VCaP (cell line): ENCODE results near the gene KIAA1549.
A peak's percentile ranks its signal among the peaks of the same experiment; 100 is the strongest.
"Not testable (repeated sequence)": the region's sequence is repeated elsewhere in the genome, so short reads cannot be mapped to it uniquely, and the experiment has no call there.

Experiments used
- H3K27ac ChIP-seq: fragments of 450-650 bp; 2 replicates; pipeline ENCODE4 v1.5.1; 2017
- TF ChIP-seq, protein P1 (sequence below): fragments of 450-650 bp; conservative IDR thresholded peaks from 2 replicates; pipeline ENCODE4 v1.5.1; 2017; ENCODE audit warnings: mild to moderate bottlenecking, moderate library complexity

The KIAA1549 gene

DNA sequence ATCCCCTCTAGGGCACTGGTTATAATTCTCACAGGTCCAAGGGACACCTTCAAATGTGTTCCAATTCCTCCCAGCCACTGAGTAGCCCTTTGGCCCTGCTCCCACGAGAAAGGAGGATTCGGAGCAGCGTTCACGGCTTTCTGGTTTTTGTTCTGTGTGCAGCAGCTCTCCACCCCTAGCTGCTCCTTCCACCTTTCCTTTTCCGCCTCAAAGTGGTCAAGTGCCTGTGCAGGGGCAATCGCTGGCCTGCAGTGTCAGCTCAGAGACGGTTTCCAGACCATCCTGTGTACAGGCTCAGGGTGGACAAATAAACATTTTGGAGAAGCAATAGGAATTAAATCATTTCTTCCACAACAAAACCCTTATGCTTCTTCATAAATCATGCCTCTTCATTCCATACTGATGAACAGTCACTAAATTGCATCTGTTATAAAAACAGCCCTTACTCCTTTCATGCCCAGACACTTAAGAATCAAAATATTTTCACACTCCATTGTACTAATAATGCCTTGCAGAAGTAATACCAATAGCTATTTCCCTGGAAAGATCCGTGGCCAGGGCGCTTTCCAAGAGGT lies 1.1 kb downstream of the KIAA1549 start:
- H3K27ac ChIP-seq, result peak overlapping the region; percentile 91
- TF ChIP-seq, protein P1, sequence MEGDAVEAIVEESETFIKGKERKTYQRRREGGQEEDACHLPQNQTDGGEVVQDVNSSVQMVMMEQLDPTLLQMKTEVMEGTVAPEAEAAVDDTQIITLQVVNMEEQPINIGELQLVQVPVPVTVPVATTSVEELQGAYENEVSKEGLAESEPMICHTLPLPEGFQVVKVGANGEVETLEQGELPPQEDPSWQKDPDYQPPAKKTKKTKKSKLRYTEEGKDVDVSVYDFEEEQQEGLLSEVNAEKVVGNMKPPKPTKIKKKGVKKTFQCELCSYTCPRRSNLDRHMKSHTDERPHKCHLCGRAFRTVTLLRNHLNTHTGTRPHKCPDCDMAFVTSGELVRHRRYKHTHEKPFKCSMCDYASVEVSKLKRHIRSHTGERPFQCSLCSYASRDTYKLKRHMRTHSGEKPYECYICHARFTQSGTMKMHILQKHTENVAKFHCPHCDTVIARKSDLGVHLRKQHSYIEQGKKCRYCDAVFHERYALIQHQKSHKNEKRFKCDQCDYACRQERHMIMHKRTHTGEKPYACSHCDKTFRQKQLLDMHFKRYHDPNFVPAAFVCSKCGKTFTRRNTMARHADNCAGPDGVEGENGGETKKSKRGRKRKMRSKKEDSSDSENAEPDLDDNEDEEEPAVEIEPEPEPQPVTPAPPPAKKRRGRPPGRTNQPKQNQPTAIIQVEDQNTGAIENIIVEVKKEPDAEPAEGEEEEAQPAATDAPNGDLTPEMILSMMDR, result no peak

DNA sequence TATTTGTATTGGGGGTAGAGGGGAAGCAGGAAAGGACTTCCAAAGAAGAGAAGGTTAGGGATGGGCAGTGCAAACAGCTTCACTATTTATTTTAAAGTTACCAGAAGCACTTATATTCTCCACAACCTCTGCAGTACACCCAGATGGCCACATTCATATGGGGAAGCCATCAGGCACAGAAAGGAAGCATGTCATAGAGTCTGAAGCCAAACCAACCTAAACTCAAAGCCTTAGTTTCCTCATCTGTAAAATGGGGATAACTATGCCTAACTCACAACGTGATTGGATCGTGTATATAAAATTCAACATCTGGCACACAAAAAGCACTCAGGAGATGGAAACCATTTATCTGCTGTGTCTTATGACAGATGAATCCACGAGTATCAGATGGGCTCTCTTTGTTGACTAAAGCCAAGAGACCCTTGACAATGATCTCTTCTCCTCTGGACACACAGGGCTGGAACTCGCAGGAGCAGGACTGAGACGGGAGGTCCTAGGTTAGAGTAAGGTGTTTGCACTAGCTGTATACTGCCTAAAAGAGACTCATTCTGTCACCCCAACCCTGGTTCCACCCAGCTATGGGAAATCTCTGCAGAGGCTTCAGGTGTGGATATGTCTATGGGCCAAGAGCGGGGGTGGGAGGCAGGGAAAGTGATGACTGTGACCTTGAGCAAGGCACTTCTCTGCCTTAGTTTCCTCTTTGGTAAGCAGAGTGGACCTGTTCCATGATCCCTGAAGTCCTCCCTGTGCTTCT lies 1.8 kb downstream of the KIAA1549 start:
- H3K27ac ChIP-seq, result peak overlapping the region; percentile 91
- TF ChIP-seq, protein P1, result peak; percentile 32

DNA sequence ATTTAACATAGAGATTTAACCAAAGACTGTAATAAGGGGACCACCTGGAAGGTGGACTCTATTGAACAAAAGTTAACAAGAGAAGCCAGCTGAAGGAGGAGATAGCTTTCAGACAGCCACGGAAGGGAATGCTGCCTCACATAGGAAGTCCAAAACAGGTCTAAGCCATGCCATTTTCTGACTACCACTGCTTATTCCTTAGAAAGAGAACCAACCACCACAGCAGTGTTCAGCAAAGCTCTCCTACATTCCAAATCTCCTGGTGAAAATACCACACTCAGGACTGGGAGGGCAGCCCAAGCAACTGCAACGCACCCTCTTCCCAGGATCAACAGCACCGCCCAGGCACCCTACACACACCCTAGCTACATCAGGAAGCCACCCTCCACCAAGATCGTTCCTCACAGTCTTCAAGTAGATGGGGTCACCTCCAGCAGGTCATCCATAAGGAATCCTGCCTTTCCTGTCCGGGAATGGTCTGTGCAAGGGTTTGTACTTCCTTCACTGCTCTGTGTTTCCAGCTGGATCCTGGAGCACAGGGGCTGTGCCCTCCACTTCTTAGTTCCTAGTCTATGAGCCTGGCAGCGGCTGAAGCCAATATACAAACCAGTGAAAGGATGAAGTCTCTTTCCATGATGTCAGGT lies 2.5 kb downstream of the KIAA1549 start:
- H3K27ac ChIP-seq, result peak overlapping the region; percentile 91; the same call in 1 of the 2 replicates
- TF ChIP-seq, protein P1, result no peak

DNA sequence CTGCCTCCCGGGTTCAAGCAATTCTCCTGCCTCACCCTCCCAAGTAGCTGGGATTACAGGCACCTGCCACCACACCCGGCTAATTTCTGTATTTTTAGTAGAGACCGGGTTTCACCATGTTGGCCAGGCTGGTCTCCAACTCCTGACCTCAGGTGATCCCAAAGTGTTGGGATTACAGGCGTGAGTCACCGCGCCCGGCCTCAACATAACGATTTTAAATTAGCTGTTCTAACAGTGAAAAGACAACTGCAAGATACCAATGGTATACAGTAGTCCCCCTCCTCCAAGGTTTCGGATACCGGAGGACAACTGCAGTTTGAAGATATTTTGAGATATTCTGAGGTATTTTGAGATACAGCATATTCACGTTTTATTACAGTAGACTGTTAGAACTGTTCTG lies 5.0 kb downstream of the KIAA1549 start:
- H3K27ac ChIP-seq, result not testable (repeated sequence)

DNA sequence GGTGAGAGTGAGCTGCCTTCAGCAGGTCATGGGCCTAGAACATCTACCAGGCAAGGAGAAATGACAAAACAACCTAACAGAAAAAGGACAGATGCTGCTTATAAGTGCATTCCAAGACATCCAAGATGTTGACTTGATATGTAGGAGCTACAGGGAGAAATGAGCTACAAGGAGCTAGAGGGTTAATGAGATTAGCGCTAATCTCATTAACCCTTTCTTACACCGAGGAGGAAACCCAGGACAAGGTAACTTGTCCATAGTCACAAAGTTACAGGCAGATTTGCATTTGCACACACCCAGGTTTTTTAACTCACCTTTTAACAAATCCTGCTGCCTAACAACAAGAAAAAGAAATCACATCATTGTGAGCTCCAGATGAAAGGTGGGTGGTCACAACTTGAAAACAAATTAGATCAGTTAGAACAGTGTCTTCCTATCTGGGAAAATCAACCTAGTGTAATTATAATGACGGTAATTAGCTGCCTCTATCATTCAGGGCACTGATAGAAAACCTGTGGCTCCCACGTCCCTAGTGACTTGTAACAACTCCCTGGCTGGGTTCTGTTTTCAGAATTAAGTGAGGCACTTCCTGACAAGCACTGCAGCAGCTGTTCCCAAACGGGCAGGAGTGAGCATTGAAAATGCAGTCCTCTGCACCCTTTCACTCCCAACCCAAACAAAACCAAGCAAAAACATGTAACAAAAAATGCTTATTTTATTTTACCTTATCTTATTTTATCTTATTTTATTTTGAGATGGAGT lies 5.7 kb downstream of the KIAA1549 start:
- TF ChIP-seq, protein P1, result no peak
- H3K27ac ChIP-seq, result no peak overlapping the region; the same call in 1 of the 2 replicates

DNA sequence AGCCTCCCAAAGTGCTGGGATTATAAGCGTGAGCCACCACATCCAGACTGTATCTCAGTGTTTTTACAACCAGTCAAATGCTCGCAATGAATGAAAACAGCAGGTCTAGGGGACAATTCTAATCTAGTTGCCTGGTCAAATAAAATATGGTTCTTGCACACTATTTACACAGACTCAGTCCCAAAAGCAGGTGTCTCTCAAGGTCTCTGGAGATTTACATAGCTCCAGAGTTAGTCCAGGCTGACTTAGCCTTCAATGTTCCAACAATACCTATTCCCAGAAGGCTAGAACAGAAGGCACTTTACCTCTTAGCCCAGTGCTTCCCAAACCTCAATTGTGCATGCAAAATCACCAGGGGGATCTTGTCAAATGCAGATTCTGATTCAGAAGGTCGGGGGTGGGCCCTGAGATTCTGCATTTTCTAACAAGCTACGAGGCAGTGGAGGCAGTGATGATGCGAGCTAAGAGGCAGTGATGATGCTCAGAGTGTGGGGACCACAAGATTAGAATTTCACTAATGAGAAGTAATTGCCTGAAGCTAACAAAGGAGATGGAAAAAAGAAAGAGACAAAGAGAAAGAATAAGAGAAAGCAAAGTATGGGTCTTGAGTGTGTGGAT lies 6.4 kb downstream of the KIAA1549 start:
- TF ChIP-seq, protein P1, result no peak
- H3K27ac ChIP-seq, result no peak overlapping the region

DNA sequence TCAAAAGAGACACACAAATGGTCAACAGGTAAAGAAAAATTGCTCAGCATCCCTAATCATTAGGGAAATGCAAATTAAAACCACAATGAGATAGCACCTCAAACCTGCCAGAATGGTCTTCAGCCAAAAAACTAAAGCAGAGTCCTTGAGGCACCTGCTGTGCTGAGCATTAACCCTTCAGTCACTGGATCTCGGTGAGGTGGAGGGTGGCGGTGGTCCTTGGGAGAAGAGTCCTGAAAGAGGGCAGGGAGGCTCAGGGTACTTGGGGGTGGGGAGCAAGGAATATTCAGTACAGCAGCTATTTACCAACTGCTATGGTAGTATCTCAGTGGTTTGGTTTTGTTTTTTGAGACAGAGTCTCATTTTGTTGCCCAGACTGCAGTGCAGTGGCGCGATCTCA lies 7.1 kb downstream of the KIAA1549 start:
- H3K27ac ChIP-seq, result no peak overlapping the region
- TF ChIP-seq, protein P1, result no peak
